BLaER1 treated with 17β-estradiol and CSF1 and Interleukin-3, amounts not matched to agents 10 nM and 100 nM (cell line): ENCODE results near the gene SLC24A4.
"Not testable (repeated sequence)": the region's sequence is repeated elsewhere in the genome, so short reads cannot be mapped to it uniquely, and the experiment has no call there.

ENCODE experiments used
- H3K27ac ChIP-seq, 11 experiments: shearing (Covaris generic); formaldehyde crosslinking; 2 replicates each; pipeline ENCODE4 v1.8.1; 2022
- H3K27me3 ChIP-seq, 11 experiments: shearing (Covaris generic); formaldehyde crosslinking; 2 replicates each; pipeline ENCODE4 v1.8.1; 2022
- H3K36me3 ChIP-seq, 11 experiments: shearing (Covaris generic); formaldehyde crosslinking; 2 replicates each; pipeline ENCODE4 v1.8.1; 2022
- H3K4me1 ChIP-seq, 10 experiments: shearing (Covaris generic); formaldehyde crosslinking; 2 replicates each; pipeline ENCODE4 v1.8.1; 2022
- H3K4me2 ChIP-seq, 11 experiments: shearing (Covaris generic); formaldehyde crosslinking; 2 replicates each; pipeline ENCODE4 v1.8.1; 2022
- H3K4me3 ChIP-seq, 10 experiments: shearing (Covaris generic); formaldehyde crosslinking; 2 replicates each; pipeline ENCODE4 v1.8.1; 2022
- H3K9ac ChIP-seq, 11 experiments: shearing (Covaris generic); formaldehyde crosslinking; 2 replicates each; pipeline ENCODE4 v1.8.1; 2022
- H3K9me3 ChIP-seq, 11 experiments: shearing (Covaris generic); formaldehyde crosslinking; replicated peaks in 1 of 11; 2 replicates each; pipeline ENCODE4 v1.8.1; 2022
- H4K20me1 ChIP-seq, 11 experiments: shearing (Covaris generic); formaldehyde crosslinking; 2 replicates each; pipeline ENCODE4 v1.8.1; 2022
- Cebpa-rat ChIP-seq, 11 experiments: shearing (Covaris generic); IDR thresholded peaks; 2 replicates each; pipeline ENCODE4 v1.8.1; 2022

SLC24A4 gene

GRCh38 chr14:92401561-92401960 lies 78.6 kb downstream of the SLC24A4 start:
- TF ChIP-seq Cebpa-rat (IDR thresholded peaks at IDR 0.05), result no peak
- peak overlapping the region in 10 of 11 experiments; percentile 24 to 90 (median 78); a peak in 18 of 22 replicates for H3K27ac ChIP-seq
- H3K4me3 ChIP-seq, result no peak overlapping the region

DNA sequence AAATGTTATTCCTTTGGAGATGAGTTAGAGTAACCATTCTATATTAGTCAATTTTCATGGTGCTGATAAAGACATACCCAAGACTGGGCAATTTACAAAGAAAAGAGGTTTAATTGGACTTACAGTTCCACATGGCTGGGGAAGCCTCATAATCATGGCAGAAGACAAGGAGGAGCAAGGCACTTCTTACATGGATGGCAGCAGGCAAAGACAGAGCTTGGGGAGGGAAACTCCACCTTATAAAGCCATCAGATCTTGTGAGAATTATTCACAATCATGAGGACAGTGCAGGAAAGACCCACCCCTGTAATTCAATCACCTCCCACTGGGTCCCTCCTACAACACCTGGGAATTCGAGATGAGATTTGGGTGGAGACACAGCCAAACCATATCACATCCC lies 79.5 kb downstream of the SLC24A4 start:
- Histone ChIP-seq H3K4me2 (peak overlapping the region in 2 of 11 experiments; percentile 81 to 82; a peak in 4 of 22 replicates), H3K9me3 (peaks cover 16 to 41% (median 25%) of the 10 kb centered on the region in 11 experiments), H3K36me3 (peaks cover 0 to 12% (median 0%) of the 10 kb centered on the region in 11 experiments; a peak in 2 of 22 replicates), H3K4me3 (peak overlapping the region in 1 of 10 experiments; percentile 34; a peak in 1 of 20 replicates), H3K4me1 (peaks cover 0 to 93% (median 39%) of the 10 kb centered on the region in 10 experiments; a peak in 15 of 20 replicates), H3K27ac (peak overlapping the region in 6 of 11 experiments; percentile 75 to 90 (median 85); a peak in 9 of 22 replicates)
- H3K9ac ChIP-seq, H4K20me1 ChIP-seq, H3K27me3 ChIP-seq: not testable (repeated sequence)

More at GRCh38 chr14:92401561-92401960, 78.6 kb downstream of the SLC24A4 start:
- Histone ChIP-seq H3K4me2 (peak overlapping the region in 8 of 11 experiments; percentile 41 to 82 (median 68); a peak in 16 of 22 replicates), H3K36me3 (peaks cover 0 to 12% (median 0%) of the 10 kb centered on the region in 11 experiments; a peak in 2 of 22 replicates), H3K9ac (peak overlapping the region in 7 of 11 experiments; percentile 27 to 74 (median 59); a peak in 12 of 22 replicates), H3K4me1 (peaks cover 0 to 93% (median 39%) of the 10 kb centered on the region in 10 experiments; a peak in 15 of 20 replicates), H3K27me3 (no peaks in the 10 kb centered on the region), H3K9me3 (peaks cover 16 to 35% (median 20%) of the 10 kb centered on the region in 11 experiments), H4K20me1 (no peaks in the 10 kb centered on the region)

GRCh38 chr14:92404018-92404417 lies 81.1 kb downstream of the SLC24A4 start:
- peaks cover 0 to 12% (median 0%) of the 10 kb centered on the region in 11 experiments; a peak in 2 of 22 replicates for H3K36me3 ChIP-seq
- peak overlapping the region in 4 of 11 experiments; percentile 17 to 60 (median 38); a peak in 6 of 22 replicates for H3K27ac ChIP-seq

GRCh38 chr14:92404421-92404820 lies 81.5 kb downstream of the SLC24A4 start:
- peak overlapping the region in 4 of 11 experiments; percentile 17 to 60 (median 38); a peak in 6 of 22 replicates for H3K27ac ChIP-seq
- H3K9ac ChIP-seq, result peak overlapping the region in 1 of 11 experiments; percentile 20; a peak in 2 of 22 replicates
- peaks cover 0 to 12% (median 0%) of the 10 kb centered on the region in 11 experiments; a peak in 2 of 22 replicates for H3K36me3 ChIP-seq
- no peaks in the 10 kb centered on the region for H4K20me1 ChIP-seq
- no peaks in the 10 kb centered on the region for H3K27me3 ChIP-seq
- H3K9me3 ChIP-seq, result peaks cover 16 to 41% (median 25%) of the 10 kb centered on the region in 11 experiments
- no peak for TF ChIP-seq Cebpa-rat (IDR thresholded peaks at IDR 0.05)
- peak overlapping the region in 4 of 11 experiments; percentile 13 to 90 (median 70); a peak in 6 of 22 replicates for H3K4me2 ChIP-seq
- no peak overlapping the region for H3K4me3 ChIP-seq
- H3K4me1 ChIP-seq, result peaks cover 0 to 93% (median 43%) of the 10 kb centered on the region in 10 experiments; a peak in 15 of 20 replicates

More at GRCh38 chr14:92404018-92404417, 81.1 kb downstream of the SLC24A4 start:
- peaks cover 16 to 41% (median 25%) of the 10 kb centered on the region in 11 experiments for H3K9me3 ChIP-seq
- peaks cover 0 to 93% (median 41%) of the 10 kb centered on the region in 10 experiments; a peak in 15 of 20 replicates for H3K4me1 ChIP-seq
- H3K27me3 ChIP-seq, result no peaks in the 10 kb centered on the region
- peak overlapping the region in 1 of 11 experiments; percentile 20; a peak in 2 of 22 replicates for H3K9ac ChIP-seq
- H3K4me3 ChIP-seq, result no peak overlapping the region
- H4K20me1 ChIP-seq, result no peaks in the 10 kb centered on the region
- peak overlapping the region in 4 of 11 experiments; percentile 13 to 90 (median 70); a peak in 6 of 22 replicates for H3K4me2 ChIP-seq
- no peak for TF ChIP-seq Cebpa-rat (IDR thresholded peaks at IDR 0.05)

GRCh38 chr14:92404938-92405337 lies 82.0 kb downstream of the SLC24A4 start:
- Histone ChIP-seq H3K9me3 (peaks cover 16 to 41% (median 25%) of the 10 kb centered on the region in 11 experiments), H3K4me1 (peaks cover 0 to 93% (median 39%) of the 10 kb centered on the region in 10 experiments; a peak in 15 of 20 replicates), H3K36me3 (peaks cover 0 to 12% (median 0%) of the 10 kb centered on the region in 11 experiments; a peak in 2 of 22 replicates), H3K4me2 (peak overlapping the region in 3 of 11 experiments; percentile 59 to 90 (median 80); a peak in 6 of 22 replicates), H3K27me3 (no peaks in the 10 kb centered on the region), H3K4me3 (no peak overlapping the region), H3K9ac (0 out of 22 replicates have a peak overlapping the region, but pooled peaks of 1 of the 11 experiments have one; percentile 6), H3K27ac (peak overlapping the region in 4 of 11 experiments; percentile 17 to 80 (median 28); a peak in 6 of 22 replicates), H4K20me1 (no peaks in the 10 kb centered on the region)
- TF ChIP-seq Cebpa-rat (IDR thresholded peaks at IDR 0.05), result no peak

GRCh38 chr14:92407410-92407809 lies 84.4 kb downstream of the SLC24A4 start:
- Histone ChIP-seq H3K4me2 (peak overlapping the region in 5 of 11 experiments; percentile 30 to 90 (median 80); a peak in 10 of 22 replicates), H3K4me3 (no peak overlapping the region), H3K36me3 (peaks cover 0 to 12% (median 0%) of the 10 kb centered on the region in 11 experiments; a peak in 2 of 22 replicates), H3K27ac (peak overlapping the region in 6 of 11 experiments; percentile 6 to 80 (median 74); a peak in 11 of 22 replicates), H3K9ac (peak overlapping the region in 4 of 11 experiments; percentile 24 to 50 (median 48); a peak in 5 of 22 replicates), H4K20me1 (no peaks in the 10 kb centered on the region), H3K9me3 (peaks cover 12 to 31% (median 22%) of the 10 kb centered on the region in 11 experiments), H3K4me1 (peaks cover 0 to 89% (median 20%) of the 10 kb centered on the region in 10 experiments; a peak in 12 of 20 replicates), H3K27me3 (no peaks in the 10 kb centered on the region)
- TF ChIP-seq Cebpa-rat (IDR thresholded peaks at IDR 0.05), result no peak

DNA sequence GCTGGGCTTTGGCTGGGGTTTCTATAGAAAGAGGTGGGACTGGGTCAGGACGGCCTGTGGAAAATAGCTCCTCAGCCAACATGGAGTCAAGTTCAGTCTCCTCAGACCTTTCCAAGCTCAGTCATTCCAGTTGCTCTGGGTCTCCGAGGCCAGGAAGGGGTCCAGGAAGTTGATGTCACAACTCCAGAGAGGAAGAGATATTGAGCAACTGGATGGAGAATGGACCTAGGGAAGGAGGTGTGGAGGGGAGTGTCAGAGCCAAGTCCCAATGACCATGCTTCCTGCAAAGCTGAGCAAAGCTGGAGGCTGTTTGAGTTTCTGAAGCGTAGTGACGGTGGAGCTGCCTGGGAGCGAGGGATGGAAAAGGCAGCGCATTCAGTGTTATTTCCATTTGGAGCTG lies 86.1 kb downstream of the SLC24A4 start:
- H3K36me3 ChIP-seq, result peaks cover 0 to 8% (median 0%) of the 10 kb centered on the region in 11 experiments; a peak in 2 of 22 replicates
- H3K9ac ChIP-seq, result no peak overlapping the region; a peak in 1 of 22 replicates
- H3K4me1 ChIP-seq, result peaks cover 0 to 90% (median 20%) of the 10 kb centered on the region in 10 experiments; a peak in 12 of 20 replicates
- no peaks in the 10 kb centered on the region for H4K20me1 ChIP-seq
- no peaks in the 10 kb centered on the region for H3K27me3 ChIP-seq
- H3K27ac ChIP-seq, result peak overlapping the region in 4 of 11 experiments; percentile 72 to 80 (median 77); a peak in 9 of 22 replicates
- H3K4me2 ChIP-seq, result peak overlapping the region in 7 of 11 experiments; percentile 13 to 90 (median 78); a peak in 13 of 22 replicates
- no peak overlapping the region for H3K4me3 ChIP-seq
- peaks cover 5 to 22% (median 16%) of the 10 kb centered on the region in 11 experiments; a peak in 21 of 22 replicates for H3K9me3 ChIP-seq
- no peak for TF ChIP-seq Cebpa-rat (IDR thresholded peaks at IDR 0.05)

GRCh38 chr14:92411135-92411534 lies 88.2 kb downstream of the SLC24A4 start:
- peaks cover 3 to 10% (median 9%) of the 10 kb centered on the region in 11 experiments; a peak in 21 of 22 replicates for H3K9me3 ChIP-seq
- no peaks in the 10 kb centered on the region for H3K27me3 ChIP-seq
- no peak overlapping the region for H3K27ac ChIP-seq
- peaks cover 0 to 86% (median 17%) of the 10 kb centered on the region in 10 experiments; a peak in 12 of 20 replicates for H3K4me1 ChIP-seq
- peaks cover 0 to 4% (median 0%) of the 10 kb centered on the region in 11 experiments; a peak in 2 of 22 replicates for H3K36me3 ChIP-seq
- no peak for TF ChIP-seq Cebpa-rat (IDR thresholded peaks at IDR 0.05)
- no peak overlapping the region for H3K9ac ChIP-seq
- H3K4me3 ChIP-seq, result no peak overlapping the region
- H4K20me1 ChIP-seq, result no peaks in the 10 kb centered on the region
- peak overlapping the region in 2 of 11 experiments; percentile 59 to 61; a peak in 4 of 22 replicates for H3K4me2 ChIP-seq
